K562 treated with DMSO at 1 percent for 48 hours (cell line): Measurements from ENCODE around the gene TRMO. TPM values are rescaled to one million over a fixed set of nuclear protein-coding genes. Genes with fewer than 3 reads are reported as not detected.

Experiments used
- total RNA-seq: library from RNA; unstranded; fragments of 300-600 nt; gene quantifications from 2 replicates; pipeline ENCODE4 v1.2.3, GENCODE V29; 2022; ENCODE audit warnings: low replicate concordance; ENCODE audit errors: extremely low read depth

TRMO gene
- not detected in 2 replicates for total RNA-seq

DNA sequence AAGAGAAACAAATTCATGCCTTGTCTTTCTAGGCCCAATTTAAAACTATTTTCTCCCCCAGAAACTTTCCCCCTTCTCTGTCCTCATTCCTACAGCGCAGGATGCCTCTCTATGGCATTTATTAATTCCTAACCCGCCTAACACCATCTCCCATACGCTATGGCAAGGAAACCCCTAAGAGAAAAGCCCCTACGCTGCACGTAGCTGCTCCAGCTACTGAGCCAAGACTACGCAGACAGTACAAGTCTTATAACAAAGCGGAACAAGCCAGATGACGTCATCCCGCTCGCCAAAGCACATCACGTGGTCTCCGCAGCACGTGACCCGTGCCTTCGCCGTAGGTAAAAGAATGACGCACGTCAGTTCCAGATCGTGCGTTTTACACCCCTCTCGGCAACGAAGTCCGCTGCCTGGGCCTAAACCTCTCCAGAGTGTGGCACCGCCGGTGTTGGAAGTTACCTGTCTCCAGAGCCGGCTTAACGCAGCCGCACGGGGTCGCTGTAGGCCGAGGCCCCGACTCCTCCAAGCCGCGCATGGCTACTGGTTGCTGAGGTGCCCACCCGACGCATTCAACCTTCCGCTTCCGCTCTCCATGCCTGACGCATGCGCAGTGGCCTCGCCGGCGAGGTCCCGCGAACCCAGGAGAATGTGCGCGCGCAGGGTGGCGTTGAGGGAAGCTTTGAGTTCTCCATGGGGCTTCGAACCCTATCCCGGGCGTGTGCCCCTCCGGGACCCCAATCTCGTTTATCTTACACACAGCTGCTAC, at the start of gene TRMO:
Gene TRMO, minus strand, starts transcription at position 542 of the 766 bp plus-strand sequence. Its CDS starts 7 bp downstream, at position 535.

DNA sequence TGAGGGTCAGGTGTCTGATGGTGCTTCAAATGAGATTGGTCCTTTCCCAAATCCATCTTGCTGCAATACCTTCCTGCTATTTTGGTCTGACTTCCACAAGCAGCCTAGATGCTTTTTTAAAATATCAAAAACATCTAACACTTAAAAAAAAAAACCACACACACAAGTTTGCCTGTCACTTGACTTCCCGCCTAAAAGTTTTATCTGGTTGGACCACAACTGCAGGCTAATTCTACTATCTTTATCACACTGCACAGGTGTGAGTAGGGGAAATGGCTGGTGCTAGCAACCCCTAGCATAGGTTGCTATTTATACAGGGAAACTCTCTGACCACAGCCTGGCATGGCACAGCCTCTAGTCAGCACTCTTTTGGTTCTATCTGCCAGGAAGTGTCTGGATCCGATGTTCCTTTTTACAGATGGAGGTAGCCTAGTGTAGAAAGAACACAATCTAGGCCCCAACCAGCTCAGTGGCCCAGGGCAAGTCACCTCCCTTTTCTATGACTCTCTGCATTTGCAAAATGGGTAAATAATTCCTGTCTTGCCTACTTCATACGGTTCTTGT, 15.9 kb upstream of the TRMO start, which contains the start of gene HEMGN:
Gene HEMGN, minus strand, starts transcription at position 92 of the 564 bp plus-strand sequence. Its CDS starts 36 bp downstream, at position 56.

Other genes with a start within 250 kb of the TRMO start
- not detected in 2 replicates for gene XPA, start 225.2 kb downstream of the TRMO start, total RNA-seq
- not detected in 2 replicates for gene FOXE1, start 69.3 kb downstream of the TRMO start, total RNA-seq
- gene HEMGN, start 15.7 kb upstream of the TRMO start, total RNA-seq: not detected in 2 replicates
- 397 TPM in 1 of 2 replicates, not detected in the other for gene ANP32B, start 60.8 kb upstream of the TRMO start, total RNA-seq
- 405 TPM in 1 of 2 replicates, not detected in the other for gene NANS, start 134.2 kb upstream of the TRMO start, total RNA-seq
- not detected in 2 replicates for gene TRIM14, start 196.7 kb upstream of the TRMO start, total RNA-seq